HCT116 (cell line): ENCODE data around the gene CALHM4. TPM values are rescaled to one million over a fixed set of nuclear protein-coding genes. Genes with fewer than 3 reads are reported as not detected.

ENCODE experiments used
- ATAC-seq: fragments of 200-7000 bp; cut with Tn5 transposase; 2 replicates; pipeline ENCODE4 v1.9.1; 2020; ENCODE audit warnings: mild to moderate bottlenecking, moderate library complexity
- BruUV-seq: library from RNA; stranded (reverse); fragments of 400-500 nt; replicated peaks from 2 replicates; lab custom pipeline; 2021; lab: Mats Ljungman, UMichigan
- CTCF ChIA-PET: fragments of 300-600 bp; sonication (Branson Sonifier 250); formaldehyde crosslinking; loops from one replicate; lab custom pipeline; 2021; ENCODE audit warnings: antibody characterized with exemption; lab: Charles Lee
- POLR2A ChIA-PET: fragments of 300-600, 350-600 bp; sonication (Branson Sonifier 250); formaldehyde crosslinking; loops from one replicate; lab custom pipeline; 2021; ENCODE audit warnings: antibody characterized with exemption; lab: Charles Lee
- RAD21 ChIA-PET, 2 experiments: fragments of 300-600 bp; sonication (Branson Sonifier 250); formaldehyde crosslinking; loops; one replicate each; lab custom pipeline; 2023; ENCODE audit warnings: low total read pairs in 2 of 2; ENCODE audit not compliant: uncharacterized antibody in 2 of 2, unreplicated experiment in 2 of 2, low non-redundant PET in 1 of 2; lab: Charles Lee
- DNase-seq: peaks from one replicate; pipeline ENCODE4 v3.0.0-alpha.2; 2010; ENCODE audit warnings: low read depth, low spot score
- H2AFZ ChIP-seq: fragments of 200-600 bp; shearing (Covaris generic), sonication (generic); 2 replicates; pipeline ENCODE4 v1.6.1; 2017; ENCODE audit warnings: low read depth, mixed run types, mixed read lengths, antibody characterized with exemption, low read length; ENCODE audit not compliant: poor library complexity, severe bottlenecking
- H3K27ac ChIP-seq: 2 replicates; pipeline ENCODE4 v1.5.1; 2012; ENCODE audit warnings: low read depth, low read length
- H3K27me3 ChIP-seq: fragments of 200-600 bp; sonication (generic); 2 replicates; pipeline ENCODE4 v1.6.1; 2016; ENCODE audit warnings: mixed run types, low read length, mixed read lengths; ENCODE audit not compliant: insufficient read depth
- H3K36me3 ChIP-seq, 2 experiments: fragments of 200-500 bp in 1 of 2; fragments of 200-600 bp in 1 of 2; sonication (Bioruptor generic) in 1 of 2; sonication (generic) in 1 of 2; 2 replicates each; pipeline versions ENCODE4 v1.5.1 to v1.6.1; 2014 to 2016; ENCODE audit warnings: low read length in 2 of 2, inconsistent platforms in 1 of 2, mixed read lengths in 1 of 2, mixed run types in 1 of 2; ENCODE audit not compliant: insufficient read depth in 2 of 2, control insufficient read depth in 1 of 2
- H3K4me1 ChIP-seq, 2 experiments: fragments of 200-600 bp in 1 of 2; sonication (generic) in 1 of 2; 2 replicates each; pipeline versions ENCODE4 v1.5.1 to v1.6.1; 2012 to 2017; ENCODE audit warnings: low read length in 2 of 2, inconsistent platforms in 1 of 2, mild to moderate bottlenecking in 1 of 2, mixed read lengths in 1 of 2, mixed run types in 1 of 2, moderate library complexity in 1 of 2; ENCODE audit not compliant: insufficient read depth in 2 of 2, control insufficient read depth in 1 of 2
- H3K4me2 ChIP-seq: fragments of 200-600 bp; sonication (generic); 2 replicates; pipeline ENCODE4 v1.6.1; 2017; ENCODE audit warnings: mixed run types, low read length, mixed read lengths
- H3K4me3 ChIP-seq, 2 experiments: fragments of 200-600 bp in 1 of 2; sonication (generic) in 1 of 2; replicated peaks in 1 of 2; 2 replicates each; pipeline ENCODE4 v1.5.1; 2011 to 2016; ENCODE audit warnings: low read length in 2 of 2, control low read depth in 1 of 2, low read depth in 1 of 2, mild to moderate bottlenecking in 1 of 2, mixed read lengths in 1 of 2, mixed run types in 1 of 2
- H3K79me2 ChIP-seq: fragments of 200-600 bp; sonication (generic); 2 replicates; pipeline ENCODE4 v1.6.1; 2017; ENCODE audit warnings: mild to moderate bottlenecking, mixed run types, low read length, moderate library complexity, mixed read lengths; ENCODE audit not compliant: insufficient read depth
- H3K9ac ChIP-seq: fragments of 200-600 bp; sonication (generic); 2 replicates; pipeline ENCODE4 v1.6.1; 2016; ENCODE audit warnings: low read length, mixed read lengths
- H3K9me2 ChIP-seq: fragments of 200-600 bp; sonication (generic), shearing (Covaris generic); 2 replicates; pipeline ENCODE4 v1.6.1; 2017; ENCODE audit warnings: mixed run types, mild to moderate bottlenecking, moderate library complexity; ENCODE audit not compliant: insufficient read depth
- H3K9me3 ChIP-seq, 2 experiments: fragments of 200-500 bp in 1 of 2; fragments of 200-600 bp in 1 of 2; sonication (Bioruptor generic) in 1 of 2; sonication (generic) in 1 of 2; 2 replicates each; pipeline ENCODE4 v1.6.1; 2014 to 2017; ENCODE audit warnings: low read length in 2 of 2, mixed read lengths in 2 of 2, inconsistent platforms in 1 of 2, low read depth in 1 of 2, mild to moderate bottlenecking in 1 of 2, mixed run types in 1 of 2, moderate library complexity in 1 of 2; ENCODE audit not compliant: control insufficient read depth in 1 of 2, insufficient read depth in 1 of 2
- H4K20me1 ChIP-seq: fragments of 200-600 bp; sonication (generic), shearing (Covaris generic); 2 replicates; pipeline ENCODE4 v1.6.1; 2017; ENCODE audit warnings: mixed run types, mild to moderate bottlenecking, moderate library complexity; ENCODE audit not compliant: insufficient read depth
- CTCF ChIP-seq, 3 experiments: fragments of 200-600 bp in 1 of 3; sonication (generic) in 1 of 3; IDR thresholded peaks in 2 of 3; conservative IDR thresholded peaks in 1 of 3; 2 replicates each; pipeline ENCODE4 v1.5.1; 2012 to 2017; ENCODE audit warnings: low read depth in 2 of 3, low read length in 2 of 3, antibody characterized with exemption in 1 of 3, borderline replicate concordance in 1 of 3, control low read depth in 1 of 3, mild to moderate bottlenecking in 1 of 3, mixed read lengths in 1 of 3, mixed run types in 1 of 3, moderate library complexity in 1 of 3; ENCODE audit not compliant: insufficient read depth in 1 of 3
- EZH2phosphoT487 ChIP-seq: fragments of 200-600 bp; IDR thresholded peaks from 2 replicates; pipeline ENCODE4 v1.6.1; 2018; ENCODE audit warnings: antibody characterized with exemption, borderline replicate concordance
- JUND ChIP-seq: IDR thresholded peaks from 2 replicates; pipeline ENCODE4 v1.6.1; 2012
- RAD21 ChIP-seq: IDR thresholded peaks from 2 replicates; pipeline ENCODE4 v1.6.1; 2012; ENCODE audit warnings: low read depth, mild to moderate bottlenecking
- SIN3A ChIP-seq: IDR thresholded peaks from 2 replicates; pipeline ENCODE4 v1.6.1; 2012; ENCODE audit warnings: low read depth
- TCF7L2 ChIP-seq: IDR thresholded peaks from 2 replicates; pipeline ENCODE4 v1.7.0; 2011; ENCODE audit warnings: borderline replicate concordance, inconsistent platforms; ENCODE audit not compliant: insufficient read depth, insufficient read length; ENCODE audit errors: extremely low read depth
- intact Hi-C: fragments of 100-400 bp; cut with micrococcal nuclease; formaldehyde crosslinking; loops from 2 replicates; pipeline ENCODE4 v1.10.0; 2022
- total RNA-seq: library from RNA; stranded (reverse); gene quantifications from one replicate; pipeline ENCODE4 v1.2.1, GENCODE V29; 2021; ENCODE audit not compliant: unreplicated experiment
- TF ChIP-seq, protein P1 (sequence below): IDR thresholded peaks from 2 replicates; pipeline ENCODE4 v1.6.1; 2012
- TF ChIP-seq, protein P2 (sequence below): IDR thresholded peaks from 2 replicates; pipeline ENCODE4 v1.6.1; 2012; ENCODE audit warnings: low read depth

Gene CALHM4
- total RNA-seq, 1 experiment from 2014 or later: not detected

GRCh38 chr6:116518621-116519368 is 34.8 kb upstream of the CALHM4 start (continued):
- no peak for TF ChIP-seq EZH2phosphoT487

- H3K9ac ChIP-seq: no peak overlapping the region
- intact Hi-C loops: no loop called here
Observed at GRCh38 chr6:116522896-116523295, 30.7 kb upstream of the CALHM4 start.

More at GRCh38 chr6:116522896-116523295, 30.7 kb upstream of the CALHM4 start:
- no TSS peak for BruUV-seq
- Histone ChIP-seq H3K9me2 (no peaks in the 10 kb centered on the region), H3K9me3 (no peaks in the 10 kb centered on the region), H3K4me3 (no peak overlapping the region), H3K4me2 (no peak overlapping the region), H4K20me1 (no peaks in the 10 kb centered on the region), H3K79me2 (no peaks in the 10 kb centered on the region), H3K4me1 (no peaks in the 10 kb centered on the region), H3K27ac (no peak overlapping the region), H3K36me3 (no peaks in the 10 kb centered on the region), H3K27me3 (no peaks in the 10 kb centered on the region), H2AFZ (no peak overlapping the region)
- TF ChIP-seq, protein P1, sequence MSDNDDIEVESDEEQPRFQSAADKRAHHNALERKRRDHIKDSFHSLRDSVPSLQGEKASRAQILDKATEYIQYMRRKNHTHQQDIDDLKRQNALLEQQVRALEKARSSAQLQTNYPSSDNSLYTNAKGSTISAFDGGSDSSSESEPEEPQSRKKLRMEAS: no peak
- TF ChIP-seq TCF7L2 (no peak), SIN3A (no peak), EZH2phosphoT487 (no peak), CTCF (IDR thresholded peaks at IDR 0.05 in 2 of 3, conservative IDR thresholded peaks at IDR 0.05 in 1 of 3; ENCODE audit: borderline replicate concordance in 1 of 3, insufficient read depth in 1 of 3, low read depth in 2 of 3, low read length in 2 of 3) (no peak), RAD21 (no peak), JUND (no peak)
- TF ChIP-seq, protein P2, sequence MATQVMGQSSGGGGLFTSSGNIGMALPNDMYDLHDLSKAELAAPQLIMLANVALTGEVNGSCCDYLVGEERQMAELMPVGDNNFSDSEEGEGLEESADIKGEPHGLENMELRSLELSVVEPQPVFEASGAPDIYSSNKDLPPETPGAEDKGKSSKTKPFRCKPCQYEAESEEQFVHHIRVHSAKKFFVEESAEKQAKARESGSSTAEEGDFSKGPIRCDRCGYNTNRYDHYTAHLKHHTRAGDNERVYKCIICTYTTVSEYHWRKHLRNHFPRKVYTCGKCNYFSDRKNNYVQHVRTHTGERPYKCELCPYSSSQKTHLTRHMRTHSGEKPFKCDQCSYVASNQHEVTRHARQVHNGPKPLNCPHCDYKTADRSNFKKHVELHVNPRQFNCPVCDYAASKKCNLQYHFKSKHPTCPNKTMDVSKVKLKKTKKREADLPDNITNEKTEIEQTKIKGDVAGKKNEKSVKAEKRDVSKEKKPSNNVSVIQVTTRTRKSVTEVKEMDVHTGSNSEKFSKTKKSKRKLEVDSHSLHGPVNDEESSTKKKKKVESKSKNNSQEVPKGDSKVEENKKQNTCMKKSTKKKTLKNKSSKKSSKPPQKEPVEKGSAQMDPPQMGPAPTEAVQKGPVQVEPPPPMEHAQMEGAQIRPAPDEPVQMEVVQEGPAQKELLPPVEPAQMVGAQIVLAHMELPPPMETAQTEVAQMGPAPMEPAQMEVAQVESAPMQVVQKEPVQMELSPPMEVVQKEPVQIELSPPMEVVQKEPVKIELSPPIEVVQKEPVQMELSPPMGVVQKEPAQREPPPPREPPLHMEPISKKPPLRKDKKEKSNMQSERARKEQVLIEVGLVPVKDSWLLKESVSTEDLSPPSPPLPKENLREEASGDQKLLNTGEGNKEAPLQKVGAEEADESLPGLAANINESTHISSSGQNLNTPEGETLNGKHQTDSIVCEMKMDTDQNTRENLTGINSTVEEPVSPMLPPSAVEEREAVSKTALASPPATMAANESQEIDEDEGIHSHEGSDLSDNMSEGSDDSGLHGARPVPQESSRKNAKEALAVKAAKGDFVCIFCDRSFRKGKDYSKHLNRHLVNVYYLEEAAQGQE: no peak
- RAD21 ChIA-PET: no interaction called here
- POLR2A ChIA-PET: no interaction called here
- no peak for ATAC-seq
- no peak for DNase-seq
- CTCF ChIA-PET: no interaction called here
